Bronchial epithelial cell (primary cell): ENCODE data around the gene CELSR1. TPM values are rescaled to one million over a fixed set of nuclear protein-coding genes. Genes with fewer than 3 reads are reported as not detected.

Source experiments
- DNase-seq: peaks from one replicate; pipeline ENCODE4 v3.0.0-alpha.2; 2010; ENCODE audit warnings: low read depth
- FAIRE-seq: peaks from 2 replicates; lab custom pipeline; 2011; peaks lifted over from hg19 to GRCh38; lab: Jason Lieb, UNC
- H3K27me3 ChIP-seq: 2 replicates; pipeline ENCODE4 v1.5.1; 2011; ENCODE audit warnings: low read length; ENCODE audit not compliant: control insufficient read depth, insufficient read depth
- H3K36me3 ChIP-seq: 2 replicates; pipeline ENCODE4 v1.5.1; 2011; ENCODE audit warnings: low read length; ENCODE audit not compliant: control insufficient read depth, insufficient read depth
- H3K4me3 ChIP-seq: 2 replicates; pipeline ENCODE4 v1.5.1; 2011; ENCODE audit warnings: mild to moderate bottlenecking, low read depth, low read length, control low read depth
- total RNA-seq: library from RNA; depleted of rRNA; stranded (reverse); fragments of >200 nt; gene quantifications from 2 replicates; pipeline ENCODE4 v1.2.1, GENCODE V29; 2014
- TF ChIP-seq, protein P1 (sequence below): IDR thresholded peaks from 2 replicates; pipeline ENCODE4 v1.5.1; 2011; ENCODE audit warnings: mild to moderate bottlenecking, moderate library complexity, low read length, control low read depth, inconsistent platforms; ENCODE audit not compliant: insufficient read depth, severe bottlenecking

CELSR1 gene
- total RNA-seq, 1 donor from 2014 or later = 39.0 TPM

DNA sequence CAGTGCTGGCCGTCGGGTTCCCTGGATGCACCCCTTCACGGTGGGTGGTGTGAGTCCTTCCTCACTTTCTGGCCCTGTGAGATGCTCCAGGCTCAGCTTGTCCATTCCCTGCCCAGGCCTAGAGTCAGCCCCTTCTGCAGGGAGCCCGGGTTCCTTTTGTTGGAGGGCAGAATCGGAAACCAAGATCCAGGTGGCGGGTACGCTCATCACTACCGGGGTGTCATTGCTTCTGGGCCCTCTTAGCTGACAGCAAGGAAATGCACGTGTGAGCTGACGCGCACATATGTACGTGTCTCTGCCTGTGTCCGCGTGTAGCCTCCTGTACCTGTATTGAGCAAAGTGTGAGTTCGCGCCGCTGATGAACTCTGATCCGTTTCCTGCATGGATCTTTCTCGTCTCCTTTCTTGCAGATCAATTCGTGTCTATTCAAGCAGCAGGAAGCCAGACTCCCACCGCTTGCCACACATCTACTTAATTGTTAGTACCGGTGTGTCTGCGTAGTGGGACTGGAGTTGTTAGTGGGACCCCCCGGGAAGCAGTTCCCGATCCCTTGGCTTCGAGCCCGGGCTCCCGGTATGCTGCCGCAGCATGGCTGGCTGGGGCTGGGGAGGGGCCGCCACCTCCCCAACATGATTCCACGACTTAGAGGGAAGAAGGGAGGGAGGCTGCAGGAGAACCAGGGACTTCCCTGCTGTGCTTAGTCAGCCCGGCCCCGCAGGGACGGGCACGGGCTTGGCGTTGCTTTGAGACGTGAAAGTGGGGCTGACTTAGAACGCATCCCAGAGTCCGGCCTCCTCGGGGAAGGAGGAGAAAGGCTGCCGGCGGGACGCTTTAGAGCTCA, 46.9 kb upstream of the CELSR1 start:
- Histone ChIP-seq H3K36me3 (no peaks in the 10 kb centered on the region), H3K4me3 (no peak overlapping the region), H3K27me3 (no peaks in the 10 kb centered on the region)
- FAIRE-seq (peak; percentile 95), DNase-seq (peak; percentile 65)
- TF ChIP-seq, protein P1, sequence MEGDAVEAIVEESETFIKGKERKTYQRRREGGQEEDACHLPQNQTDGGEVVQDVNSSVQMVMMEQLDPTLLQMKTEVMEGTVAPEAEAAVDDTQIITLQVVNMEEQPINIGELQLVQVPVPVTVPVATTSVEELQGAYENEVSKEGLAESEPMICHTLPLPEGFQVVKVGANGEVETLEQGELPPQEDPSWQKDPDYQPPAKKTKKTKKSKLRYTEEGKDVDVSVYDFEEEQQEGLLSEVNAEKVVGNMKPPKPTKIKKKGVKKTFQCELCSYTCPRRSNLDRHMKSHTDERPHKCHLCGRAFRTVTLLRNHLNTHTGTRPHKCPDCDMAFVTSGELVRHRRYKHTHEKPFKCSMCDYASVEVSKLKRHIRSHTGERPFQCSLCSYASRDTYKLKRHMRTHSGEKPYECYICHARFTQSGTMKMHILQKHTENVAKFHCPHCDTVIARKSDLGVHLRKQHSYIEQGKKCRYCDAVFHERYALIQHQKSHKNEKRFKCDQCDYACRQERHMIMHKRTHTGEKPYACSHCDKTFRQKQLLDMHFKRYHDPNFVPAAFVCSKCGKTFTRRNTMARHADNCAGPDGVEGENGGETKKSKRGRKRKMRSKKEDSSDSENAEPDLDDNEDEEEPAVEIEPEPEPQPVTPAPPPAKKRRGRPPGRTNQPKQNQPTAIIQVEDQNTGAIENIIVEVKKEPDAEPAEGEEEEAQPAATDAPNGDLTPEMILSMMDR = no peak

DNA sequence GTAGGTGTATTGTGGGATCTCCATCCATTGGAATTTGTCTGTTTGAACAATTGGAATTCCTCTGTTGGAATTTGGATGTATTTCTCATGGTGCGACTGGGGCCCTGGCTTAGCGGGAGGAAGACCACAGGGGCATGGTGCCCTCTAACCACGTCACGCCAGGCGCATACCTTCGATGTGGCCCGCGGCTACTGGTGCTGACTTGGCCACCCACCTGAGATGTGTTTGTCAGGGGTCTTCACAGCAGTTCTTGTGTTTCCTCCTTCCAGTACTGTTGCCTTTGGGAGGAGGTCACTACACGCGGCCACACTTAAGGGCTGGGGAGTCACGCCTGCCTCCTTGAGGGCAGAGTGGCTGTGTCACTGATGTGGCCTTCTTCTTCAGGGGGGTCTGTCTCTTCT, 46.2 kb upstream of the CELSR1 start:
- H3K36me3 ChIP-seq = no peaks in the 10 kb centered on the region
- H3K4me3 ChIP-seq = no peak overlapping the region
- TF ChIP-seq, protein P1 = no peak
- FAIRE-seq (peak; percentile 43), DNase-seq (no peak)
- no peaks in the 10 kb centered on the region for H3K27me3 ChIP-seq

DNA sequence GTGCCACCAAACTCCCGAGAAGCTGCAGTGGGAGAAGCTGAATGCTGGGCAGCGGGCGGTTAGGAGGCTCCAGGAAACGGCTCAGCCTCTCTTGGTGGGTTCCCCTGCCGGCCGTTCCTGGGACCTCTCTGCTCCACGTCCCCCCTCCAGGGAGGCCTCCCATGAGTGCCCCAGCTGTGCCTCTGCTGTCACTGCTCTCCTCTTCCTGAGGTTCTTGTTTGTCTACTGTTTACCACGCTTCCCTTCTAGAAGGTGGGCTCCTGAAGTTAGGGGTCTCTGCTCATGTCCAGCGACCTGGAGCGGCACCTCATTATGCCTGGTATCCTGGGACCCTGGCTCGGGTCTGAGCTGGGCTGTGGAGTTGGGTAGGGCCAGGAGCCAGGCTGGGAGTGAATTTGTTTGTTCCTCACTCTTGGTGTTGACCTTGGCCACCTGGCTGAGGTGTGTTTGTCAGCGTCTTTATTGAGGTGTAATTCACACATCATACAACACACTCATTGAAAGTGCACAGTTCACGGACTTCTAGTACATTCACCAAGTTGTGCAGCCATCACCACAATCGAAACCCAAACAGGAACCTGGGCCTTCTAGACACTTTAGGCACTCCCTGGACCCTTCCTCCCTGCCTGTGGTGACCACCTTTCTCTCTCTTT, 45.0 kb upstream of the CELSR1 start:
- H3K36me3 ChIP-seq = no peaks in the 10 kb centered on the region
- H3K4me3 ChIP-seq = no peak overlapping the region
- DNase-seq (no peak), FAIRE-seq (no peak)
- TF ChIP-seq, protein P1 = no peak
- H3K27me3 ChIP-seq = peaks cover 1% of the 10 kb centered on the region

DNA sequence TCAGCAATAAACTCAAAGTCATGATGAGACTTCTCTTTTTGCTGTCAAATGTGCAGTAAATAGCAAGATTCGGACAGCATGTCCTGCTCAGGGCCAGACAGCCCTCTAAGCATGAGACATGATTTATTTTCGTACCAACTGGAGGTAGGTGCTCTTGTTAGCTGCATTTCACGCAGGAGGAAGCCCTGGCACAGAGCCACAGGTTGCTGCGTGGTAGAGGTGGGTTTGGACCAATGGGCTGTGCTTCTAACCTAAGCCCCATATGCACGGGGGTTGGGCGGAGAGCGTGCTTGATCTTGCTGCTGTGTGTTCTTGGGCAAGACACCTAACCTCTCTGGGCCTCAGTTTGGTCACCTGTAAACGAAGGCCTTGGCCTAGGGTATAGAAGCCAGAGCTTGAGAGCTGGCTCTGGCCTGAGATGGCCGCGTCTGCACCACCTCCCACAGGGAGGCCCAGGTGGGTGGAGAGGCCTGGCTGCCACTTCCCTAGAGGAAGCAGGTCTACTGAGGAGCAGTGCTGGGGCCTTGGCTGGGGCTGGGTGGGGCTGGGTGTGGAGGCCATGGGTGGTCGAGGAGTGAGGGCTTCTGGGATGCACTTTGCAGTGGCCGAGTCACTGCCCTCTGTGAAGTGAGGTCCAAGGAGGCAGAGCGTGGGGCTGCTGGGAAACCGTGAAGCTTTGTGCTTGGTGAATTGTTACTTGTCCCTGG, 44.3 kb upstream of the CELSR1 start:
- FAIRE-seq (no peak), DNase-seq (no peak)
- TF ChIP-seq, protein P1 = no peak
- Histone ChIP-seq H3K4me3 (no peak overlapping the region), H3K27me3 (peaks cover 1% of the 10 kb centered on the region), H3K36me3 (no peaks in the 10 kb centered on the region)

DNA sequence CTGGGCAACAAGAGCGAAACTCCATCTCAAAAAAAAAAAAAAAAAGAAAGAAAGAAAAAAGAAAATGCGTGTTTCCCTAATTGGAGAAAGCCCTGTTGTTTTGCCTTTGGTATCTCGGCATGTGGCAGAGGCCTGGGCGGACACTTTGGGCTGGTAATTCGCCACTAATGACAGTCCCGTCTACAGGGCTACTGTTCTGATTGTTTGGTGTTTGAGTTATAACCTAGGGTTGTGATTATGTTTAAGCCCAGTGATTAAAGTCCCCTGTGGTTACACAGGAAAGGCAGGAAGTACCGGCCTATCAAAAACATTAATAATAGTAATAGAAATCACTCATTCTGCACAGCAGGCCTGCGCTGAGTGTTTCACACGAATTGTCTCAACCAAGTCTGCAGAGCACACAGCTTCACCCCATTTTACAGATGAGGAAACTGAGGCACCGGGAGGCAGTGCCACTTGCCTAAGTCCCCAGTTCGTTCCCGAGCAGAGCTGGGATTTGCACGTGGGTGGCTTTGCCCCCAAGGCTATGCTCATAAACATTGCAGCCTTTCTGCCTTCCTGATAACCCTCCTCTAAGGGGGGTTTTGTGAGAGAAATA, 43.6 kb upstream of the CELSR1 start:
- FAIRE-seq (no peak), DNase-seq (no peak)
- Histone ChIP-seq H3K36me3 (no peaks in the 10 kb centered on the region), H3K4me3 (no peak overlapping the region), H3K27me3 (peaks cover 1% of the 10 kb centered on the region)
- TF ChIP-seq, protein P1 = no peak
